Measurements from ENCODE around the gene EHD4.

GRCh38 chr15:41933326-41933725 is 39.0 kb downstream of the EHD4 start:
- TF ChIP-seq POLR2A (IDR thresholded peaks at IDR 0.05; ENCODE audit: low read length) (no peak), BCL3 (IDR thresholded peaks at IDR 0.05) (no peak), USF2 (IDR thresholded peaks at IDR 0.05) (no peak), REST (IDR thresholded peaks at IDR 0.05) (no peak), RFX5 (IDR thresholded peaks at IDR 0.05) (no peak)

Data from A549 (cell line).